NCI-H128 (cell line): Measurements from ENCODE around the gene SPANXN1.
"Not testable (repeated sequence)": the region's sequence is repeated elsewhere in the genome, so short reads cannot be mapped to it uniquely, and the experiment has no call there.

Experiments
- DNase-seq: peaks from one replicate; lab custom pipeline; 2025; ENCODE audit not compliant: unreplicated experiment; lab: John Stamatoyannopoulos, UW

SPANXN1 gene, protein sequence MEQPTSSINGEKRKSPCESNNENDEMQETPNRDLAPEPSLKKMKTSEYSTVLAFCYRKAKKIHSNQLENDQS

DNA sequence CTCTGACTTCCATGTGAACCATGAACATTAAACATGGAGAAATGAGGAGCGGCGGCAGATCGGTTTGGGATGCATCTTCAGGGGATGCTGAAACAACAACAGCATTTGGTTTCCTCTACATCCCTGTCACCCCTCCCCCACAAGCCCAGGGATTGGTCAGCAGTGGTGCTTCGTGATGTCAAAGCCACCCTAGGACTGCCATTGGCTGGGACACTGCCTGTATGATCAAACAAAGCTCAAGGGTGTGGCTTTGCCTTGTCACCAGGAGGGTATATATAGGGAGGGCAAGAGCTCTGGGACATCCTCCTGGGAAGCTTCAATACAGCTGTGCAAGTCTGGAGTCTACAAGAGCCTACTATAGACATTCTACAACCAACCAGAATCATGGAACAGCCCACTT lies at the start of gene SPANXN1:
TSS of gene SPANXN1 (plus strand) at position 301 of the 400 bp plus-strand sequence. CDS start at position 385, 84 bp downstream.
- DNase-seq = not testable (repeated sequence)

DNA sequence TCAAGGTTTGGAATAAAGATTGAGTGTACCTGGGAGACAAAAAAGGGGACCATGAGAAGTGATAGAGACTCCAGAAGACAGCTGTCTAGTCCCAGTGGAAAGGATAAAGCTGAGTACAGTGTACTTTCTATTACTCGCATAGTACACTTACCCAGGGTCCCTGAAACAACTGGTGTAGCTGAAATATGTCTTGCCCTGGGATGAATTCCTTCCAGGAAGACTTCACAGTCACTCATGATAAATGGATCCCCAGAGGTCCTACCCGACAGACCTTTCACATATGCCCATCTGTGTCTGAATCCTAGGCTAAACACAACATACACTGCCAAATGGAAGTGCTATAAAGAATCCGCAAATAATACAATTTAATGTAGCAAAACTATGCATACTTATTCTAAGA lies 48.2 kb upstream of the SPANXN1 start:
- no peak for DNase-seq

DNA sequence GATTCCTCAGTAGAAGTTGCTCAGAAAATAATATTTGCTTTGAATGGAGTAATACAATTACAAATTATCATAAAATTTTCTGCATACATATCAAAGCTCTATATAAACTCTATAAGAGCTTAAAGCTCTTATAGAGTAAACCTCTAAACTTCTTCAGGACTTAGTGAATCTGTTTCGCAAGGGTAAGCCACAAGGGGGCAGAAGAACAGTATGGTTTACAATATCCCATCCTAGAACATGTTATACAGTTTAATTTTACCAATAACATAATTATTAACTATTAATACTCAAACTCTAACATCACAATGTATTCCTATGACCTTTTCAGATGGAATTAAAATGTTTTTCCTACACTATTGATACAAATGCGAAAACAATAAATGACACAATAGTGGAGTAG lies 33.8 kb upstream of the SPANXN1 start:
- DNase-seq = no peak

DNA sequence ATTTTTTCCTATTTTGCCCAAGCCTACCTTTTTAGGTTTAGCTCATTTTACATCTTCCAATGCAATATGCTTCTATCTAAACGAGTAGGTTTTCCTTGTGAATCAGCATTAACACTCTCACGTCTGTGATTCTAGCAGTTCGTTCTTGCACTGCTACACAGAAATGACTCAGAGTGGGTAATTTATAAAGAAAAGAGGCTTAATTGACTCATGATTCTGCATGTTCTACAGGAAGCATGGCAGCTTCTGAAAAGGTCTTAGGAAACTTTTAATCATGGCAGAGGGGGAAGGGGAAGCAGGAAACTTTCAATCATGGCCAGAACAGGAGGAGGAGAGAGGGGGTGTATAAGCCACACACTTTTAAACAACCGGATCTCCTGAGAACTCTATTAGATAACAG lies 44.9 kb downstream of the SPANXN1 start:
- no peak for DNase-seq
